HPDE6-E6E7 (cell line): ENCODE measurements around the gene RFX5.
A peak's percentile ranks its signal among the peaks of the same experiment; 100 is the strongest.

ENCODE experiments used
- DNase-seq: peaks from one replicate; pipeline ENCODE4 v3.0.0; 2011; ENCODE audit warnings: missing footprints; ENCODE audit errors: extremely low spot score

RFX5 gene

DNA sequence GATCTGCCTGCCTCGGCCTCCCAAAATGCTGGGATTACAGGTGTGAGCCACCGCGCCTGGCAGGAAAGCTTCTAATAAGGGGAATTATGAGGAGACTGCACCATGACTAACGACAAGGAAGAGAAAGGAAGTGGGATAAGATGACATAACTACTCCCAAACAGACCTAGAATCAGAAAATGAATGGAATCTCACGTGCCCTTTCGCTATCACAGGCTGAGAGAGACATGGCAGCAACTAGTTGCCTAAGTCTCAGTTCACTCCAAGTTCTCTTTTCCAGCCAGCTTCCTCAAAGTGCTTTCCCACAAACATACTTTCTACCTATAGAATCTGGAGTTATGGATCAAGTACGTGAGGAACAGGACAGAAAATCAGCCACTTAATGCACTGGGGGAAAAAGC is 21.8 kb downstream of the RFX5 start:
- DNase-seq: no peak

- DNase-seq: no peak
Observed at GRCh38 chr1:151324390-151324930, 22.6 kb downstream of the RFX5 start.

GRCh38 chr1:151318975-151319374 is 28.1 kb downstream of the RFX5 start:
- no peak for DNase-seq

DNA sequence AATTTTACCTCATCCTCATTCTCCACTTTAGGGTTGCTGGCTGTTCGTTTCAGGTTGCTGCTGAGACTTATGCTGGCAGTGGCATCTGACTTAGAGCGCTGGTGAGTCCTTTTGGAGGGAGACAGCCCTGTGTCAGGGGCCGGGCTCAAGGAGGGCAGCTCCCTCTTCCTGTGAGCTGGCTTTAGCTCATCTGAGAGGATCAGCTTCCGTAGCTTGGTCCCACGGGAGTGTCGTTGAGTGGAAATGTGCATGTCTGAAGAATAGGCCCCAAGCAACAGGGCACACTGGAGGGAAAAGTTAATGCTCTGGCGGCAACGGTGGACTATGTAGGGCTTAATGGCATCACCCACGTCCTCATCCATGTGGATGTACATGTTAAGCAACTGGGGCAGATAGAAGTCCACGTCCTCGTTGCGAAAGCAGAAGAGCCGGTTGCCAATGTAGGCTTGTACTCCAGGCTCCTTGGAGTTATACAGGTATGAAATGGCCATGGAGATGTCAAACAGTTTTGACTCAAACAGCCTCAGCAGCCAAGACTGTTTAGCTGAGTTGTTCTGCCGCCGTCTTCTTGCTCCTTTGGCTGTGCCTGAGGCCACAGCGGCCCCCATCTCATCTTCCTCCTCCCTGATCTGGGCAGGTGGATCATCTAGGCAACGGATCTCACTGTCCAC is 31.4 kb downstream of the RFX5 start:
- DNase-seq: no peak

GRCh38 chr1:151314137-151314875 is 32.7 kb downstream of the RFX5 start:
- no peak for DNase-seq

GRCh38 chr1:151313501-151313900 is 33.6 kb downstream of the RFX5 start:
- DNase-seq: no peak

- DNase-seq: no peak
Observed at GRCh38 chr1:151312826-151313225, 34.2 kb downstream of the RFX5 start.

GRCh38 chr1:151312411-151312810 is 34.6 kb downstream of the RFX5 start:
- DNase-seq: no peak

DNA sequence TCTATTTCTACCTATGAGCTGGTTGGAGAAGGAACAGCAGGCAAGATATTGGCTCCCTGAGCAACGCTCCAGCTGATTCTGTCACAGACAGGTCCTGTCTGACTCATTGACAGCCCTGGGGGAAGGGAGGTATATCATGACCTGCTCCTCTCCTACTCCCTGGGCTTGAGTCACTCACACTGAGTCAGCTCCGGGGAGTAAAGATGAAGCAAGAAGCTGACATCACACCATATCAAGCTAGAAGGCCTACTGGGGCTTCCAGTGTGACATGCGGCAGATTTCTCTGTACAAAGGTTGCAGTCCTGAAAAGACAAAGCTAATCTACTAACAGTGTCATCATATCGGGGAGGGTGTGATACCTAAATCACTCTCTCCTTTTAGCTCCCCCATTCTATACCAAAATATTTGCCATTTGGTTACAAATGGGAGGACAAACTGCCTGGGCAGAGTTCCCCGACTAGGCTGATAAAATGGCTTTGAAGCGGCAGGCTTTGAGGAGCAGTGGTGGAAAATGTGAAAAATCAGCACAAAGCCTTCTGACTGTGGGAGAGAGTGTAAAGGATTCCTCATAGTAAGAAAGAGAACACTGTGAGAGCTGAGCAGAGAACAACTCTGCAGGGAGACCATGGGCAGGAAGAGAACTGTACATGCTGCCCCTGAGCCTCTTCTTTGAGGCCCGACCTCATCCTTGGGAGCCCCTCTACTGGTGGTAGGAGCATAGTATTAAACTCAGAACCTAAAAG is 35.3 kb downstream of the RFX5 start:
- peak; percentile 100 for DNase-seq

- DNase-seq: no peak
Observed at GRCh38 chr1:151311011-151311410, 36.0 kb downstream of the RFX5 start.

DNA sequence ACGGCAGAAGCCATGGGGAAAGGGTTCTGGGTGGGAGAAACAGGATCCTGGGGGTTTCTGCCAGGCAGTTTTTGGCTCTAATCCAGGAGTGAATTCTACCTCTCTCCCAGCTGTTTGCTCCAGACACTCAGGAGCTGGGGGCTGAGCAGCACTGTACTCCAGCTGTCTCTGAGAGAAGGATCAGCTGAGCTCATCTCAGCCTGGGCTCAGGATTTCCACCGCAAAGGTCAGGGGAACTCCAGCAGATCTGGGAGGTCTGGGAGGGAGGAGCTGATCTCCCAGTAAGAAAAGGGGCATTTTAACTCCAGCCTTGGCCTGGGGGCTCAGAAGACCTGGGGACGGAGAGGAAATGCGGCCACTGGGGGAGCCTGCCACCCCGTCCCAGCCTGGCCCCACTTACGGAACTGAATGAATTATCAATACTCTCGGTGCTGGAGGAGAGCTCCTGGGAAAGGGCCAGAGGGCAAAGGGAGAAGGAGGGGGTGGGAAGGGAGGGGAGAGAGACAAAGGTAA is 37.2 kb downstream of the RFX5 start:
- DNase-seq: no peak

DNA sequence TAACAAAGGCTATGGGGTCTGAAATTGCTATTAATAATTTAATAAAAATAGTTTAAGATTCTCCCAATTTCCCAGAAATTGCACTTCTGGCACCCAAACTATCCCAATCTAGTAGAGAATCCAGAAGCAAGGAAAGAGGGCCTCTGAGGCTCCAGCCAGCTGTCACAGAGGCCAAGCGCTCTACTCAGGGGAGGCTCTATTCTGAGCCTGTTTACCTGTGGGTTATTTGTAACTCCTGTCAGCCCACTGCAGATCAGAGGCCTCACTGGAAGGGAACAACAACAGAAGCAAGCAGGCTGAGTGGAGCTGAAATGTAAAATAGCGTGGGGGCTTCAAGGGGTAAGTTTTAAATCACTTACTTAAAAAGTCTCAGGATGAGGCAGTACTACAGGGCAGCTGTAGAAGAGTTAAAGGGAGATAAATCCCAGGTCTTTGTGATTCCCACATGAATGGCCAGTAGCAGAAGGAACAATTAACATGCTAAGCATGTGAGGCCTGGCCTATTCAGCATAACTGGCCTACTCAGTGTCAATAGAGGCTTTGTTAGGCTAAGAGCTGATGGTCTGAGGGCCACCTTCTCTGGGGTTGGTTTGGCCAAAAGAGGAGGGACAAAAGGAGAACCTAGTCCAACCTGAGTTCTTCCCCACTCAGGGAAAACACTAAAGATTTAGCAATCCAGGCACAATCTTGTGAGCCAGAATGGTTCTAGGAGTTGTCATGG is 52.1 kb downstream of the RFX5 start:
- no peak for DNase-seq

DNA sequence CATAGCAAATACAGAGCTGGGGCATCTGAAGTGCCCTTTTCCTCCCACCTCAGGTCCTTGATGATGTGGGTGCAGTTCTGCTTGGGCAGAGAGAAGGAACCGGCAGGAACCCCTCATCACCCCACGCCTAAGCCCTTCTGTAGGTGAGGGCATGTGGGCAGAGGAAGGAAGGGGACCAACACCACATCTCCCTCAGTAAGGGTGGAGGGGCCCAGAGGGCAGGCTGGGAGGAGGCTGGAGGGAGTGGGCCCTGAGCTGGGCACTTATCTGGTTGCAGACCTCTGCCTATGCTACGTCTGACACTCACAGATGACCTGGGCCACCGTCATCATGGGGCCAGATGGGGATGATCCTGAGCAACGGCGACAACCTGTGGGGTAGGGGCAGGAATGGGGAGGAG is 54.0 kb downstream of the RFX5 start:
- DNase-seq: no peak

DNA sequence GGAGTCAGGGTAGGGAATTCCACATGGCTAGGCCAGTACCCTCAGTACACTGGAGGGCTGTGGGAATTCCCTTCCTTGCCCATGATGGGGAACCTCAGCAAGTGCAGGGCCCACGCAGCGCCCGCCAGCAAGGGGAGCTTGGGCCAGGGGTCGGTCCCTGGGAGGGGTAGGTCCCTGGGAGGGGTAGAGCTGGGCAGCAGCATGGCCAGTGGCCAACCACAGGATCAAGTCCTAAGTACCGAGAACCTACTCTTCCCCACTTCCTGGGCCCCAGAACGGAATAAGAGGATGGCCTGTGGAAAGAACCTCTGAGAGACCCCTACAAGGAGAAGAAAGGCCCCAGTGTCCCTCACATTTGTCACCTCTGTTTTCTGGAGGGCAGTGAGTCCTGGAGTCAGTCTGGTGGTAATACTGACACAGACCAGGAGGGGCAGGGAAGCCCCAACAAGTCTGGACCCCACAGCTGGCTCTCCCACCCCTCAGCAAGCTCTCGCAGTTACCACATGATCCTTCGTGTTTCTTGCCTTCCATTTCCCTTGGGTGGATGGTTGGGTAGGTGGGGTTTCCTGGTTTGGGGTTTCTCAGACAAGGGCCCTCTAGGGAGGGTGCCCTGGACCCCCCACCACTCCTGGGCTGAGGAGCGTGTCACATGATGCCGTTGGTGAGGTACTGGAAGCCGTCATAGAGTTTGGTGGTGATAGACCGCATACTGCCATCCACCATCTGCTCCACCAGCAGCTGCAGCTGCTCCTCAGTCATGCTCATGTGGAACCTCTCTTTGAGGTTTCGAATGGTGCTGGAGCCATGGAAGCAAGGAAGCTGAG is 54.6 kb downstream of the RFX5 start:
- no peak for DNase-seq

DNA sequence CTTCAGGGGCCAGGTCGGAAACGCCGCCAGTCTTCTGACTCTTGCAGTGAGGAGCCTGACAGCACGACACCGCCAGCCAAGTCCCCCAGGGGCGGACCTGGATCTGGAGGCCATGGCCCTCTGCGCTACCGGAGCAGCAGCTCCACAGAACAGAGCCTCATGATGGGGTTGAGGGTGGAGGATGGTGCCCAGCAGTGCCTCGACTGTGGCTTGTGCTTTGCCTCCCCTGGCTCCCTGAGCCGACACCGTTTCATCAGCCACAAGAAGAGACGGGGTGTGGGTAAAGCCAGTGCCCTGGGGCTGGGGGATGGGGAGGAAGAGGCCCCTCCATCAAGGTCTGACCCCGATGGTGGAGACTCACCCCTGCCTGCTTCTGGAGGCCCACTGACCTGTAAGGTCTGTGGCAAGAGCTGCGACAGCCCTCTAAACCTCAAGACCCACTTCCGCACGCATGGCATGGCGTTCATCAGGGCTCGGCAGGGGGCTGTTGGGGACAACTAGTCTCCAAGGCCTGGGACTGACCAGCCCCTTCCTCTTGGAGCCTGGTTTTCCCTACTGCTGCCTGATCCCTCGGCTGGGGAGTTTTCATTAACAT is 56.2 kb downstream of the RFX5 start:
- DNase-seq: no peak
